ENCODE data around the gene PTPRN.
"Not testable (repeated sequence)": the region's sequence is repeated elsewhere in the genome, so short reads cannot be mapped to it uniquely, and the experiment has no call there.

DNA sequence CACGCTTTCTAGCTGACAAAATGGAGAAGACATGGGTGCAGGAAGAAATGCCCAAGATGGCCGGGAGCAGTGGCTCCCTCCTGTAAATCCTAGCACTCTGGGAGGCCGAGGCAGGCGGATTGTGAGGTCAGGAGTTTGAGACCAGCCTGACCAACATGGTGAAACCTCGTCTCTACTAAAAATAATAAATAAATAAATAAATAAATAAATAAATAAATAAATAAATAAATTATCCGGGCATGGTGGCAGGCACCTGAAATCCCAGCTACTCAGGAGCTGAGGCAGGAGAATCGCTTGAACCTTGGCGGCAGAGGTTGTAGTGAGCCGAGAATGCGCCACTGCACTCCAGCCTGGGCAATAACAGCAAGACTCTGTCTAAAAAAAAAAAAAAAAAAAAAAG, 50.3 kb downstream of the PTPRN start:
- TF ChIP-seq, protein P1, sequence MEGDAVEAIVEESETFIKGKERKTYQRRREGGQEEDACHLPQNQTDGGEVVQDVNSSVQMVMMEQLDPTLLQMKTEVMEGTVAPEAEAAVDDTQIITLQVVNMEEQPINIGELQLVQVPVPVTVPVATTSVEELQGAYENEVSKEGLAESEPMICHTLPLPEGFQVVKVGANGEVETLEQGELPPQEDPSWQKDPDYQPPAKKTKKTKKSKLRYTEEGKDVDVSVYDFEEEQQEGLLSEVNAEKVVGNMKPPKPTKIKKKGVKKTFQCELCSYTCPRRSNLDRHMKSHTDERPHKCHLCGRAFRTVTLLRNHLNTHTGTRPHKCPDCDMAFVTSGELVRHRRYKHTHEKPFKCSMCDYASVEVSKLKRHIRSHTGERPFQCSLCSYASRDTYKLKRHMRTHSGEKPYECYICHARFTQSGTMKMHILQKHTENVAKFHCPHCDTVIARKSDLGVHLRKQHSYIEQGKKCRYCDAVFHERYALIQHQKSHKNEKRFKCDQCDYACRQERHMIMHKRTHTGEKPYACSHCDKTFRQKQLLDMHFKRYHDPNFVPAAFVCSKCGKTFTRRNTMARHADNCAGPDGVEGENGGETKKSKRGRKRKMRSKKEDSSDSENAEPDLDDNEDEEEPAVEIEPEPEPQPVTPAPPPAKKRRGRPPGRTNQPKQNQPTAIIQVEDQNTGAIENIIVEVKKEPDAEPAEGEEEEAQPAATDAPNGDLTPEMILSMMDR (IDR thresholded peaks at IDR 0.05 in 4 of 5, conservative IDR thresholded peaks at IDR 0.05 in 1 of 5), result not testable (repeated sequence)
- not testable (repeated sequence) for TF ChIP-seq POLR2A (IDR thresholded peaks at IDR 0.05)

Measured in gastrocnemius medialis (tissue), 4 donors.